DOHH2 (cell line): ENCODE data around the gene DENND5B.

ENCODE experiments used
- H3F3A ChIP-seq: fragments of 200-600 bp; sonication (generic), shearing (Covaris generic); 2 replicates; pipeline ENCODE4 v1.6.0; 2016; ENCODE audit warnings: antibody characterized with exemption, mild to moderate bottlenecking; ENCODE audit not compliant: control insufficient read depth, insufficient read depth
- H3K27ac ChIP-seq: fragments of 200-600 bp; sonication (generic); 2 replicates; pipeline ENCODE4 v1.5.1; 2014; ENCODE audit warnings: low read depth, mild to moderate bottlenecking, low read length, moderate library complexity
- H3K27me3 ChIP-seq: fragments of 200-600 bp; sonication (generic); 2 replicates; pipeline ENCODE4 v1.6.1; 2014; ENCODE audit warnings: mild to moderate bottlenecking, low read length, mixed read lengths; ENCODE audit not compliant: control insufficient read depth
- H3K36me3 ChIP-seq: fragments of 200-600 bp; sonication (generic); 2 replicates; pipeline ENCODE4 v1.6.1; 2014; ENCODE audit warnings: mild to moderate bottlenecking, low read length, moderate library complexity, mixed read lengths; ENCODE audit not compliant: control insufficient read depth
- H3K4me1 ChIP-seq: fragments of 200-600 bp; sonication (generic); 2 replicates; pipeline ENCODE4 v1.6.1; 2014; ENCODE audit warnings: mild to moderate bottlenecking, low read length, mixed read lengths; ENCODE audit not compliant: control insufficient read depth
- H3K4me2 ChIP-seq: fragments of 200-600 bp; sonication (generic); 2 replicates; pipeline ENCODE4 v1.6.0; 2014; ENCODE audit warnings: mild to moderate bottlenecking, low read length, moderate library complexity
- H3K4me3 ChIP-seq: fragments of 200-600 bp; sonication (generic); 2 replicates; pipeline ENCODE4 v1.5.1; 2014; ENCODE audit warnings: mild to moderate bottlenecking, low read length, mixed read lengths
- H3K79me2 ChIP-seq: fragments of 200-600 bp; sonication (generic); 2 replicates; pipeline ENCODE4 v1.6.1; 2014; ENCODE audit warnings: mild to moderate bottlenecking, low read length, mixed read lengths; ENCODE audit not compliant: control insufficient read depth
- H3K9me2 ChIP-seq: fragments of 200-600 bp; sonication (generic); replicated peaks from 2 replicates; pipeline ENCODE4 v1.6.1; 2014; ENCODE audit warnings: mild to moderate bottlenecking, low read length, mixed read lengths; ENCODE audit not compliant: control insufficient read depth
- H3K9me3 ChIP-seq: fragments of 200-600 bp; sonication (generic); 2 replicates; pipeline ENCODE4 v1.6.1; 2014; ENCODE audit warnings: antibody characterized with exemption, low read length, mixed read lengths; ENCODE audit not compliant: control insufficient read depth, insufficient read depth
- H4K20me1 ChIP-seq: fragments of 200-600 bp; sonication (generic); 2 replicates; pipeline ENCODE4 v1.6.0; 2014; ENCODE audit warnings: low read depth, mild to moderate bottlenecking, antibody characterized with exemption, low read length, moderate library complexity; ENCODE audit not compliant: control insufficient read depth, insufficient read depth
- EZH2phosphoT487 ChIP-seq: fragments of 200-600 bp; sonication (generic); IDR thresholded peaks from 2 replicates; pipeline ENCODE4 v1.6.1; 2017; ENCODE audit warnings: borderline replicate concordance, mild to moderate bottlenecking, antibody characterized with exemption, low read length, moderate library complexity, mixed read lengths
- TF ChIP-seq, protein P1 (sequence below): fragments of 200-600 bp; sonication (generic); IDR thresholded peaks from one replicate; pipeline ENCODE4 v1.5.1; 2014; ENCODE audit warnings: antibody characterized with exemption, mild to moderate bottlenecking, low read depth, low read length; ENCODE audit not compliant: poor library complexity, severe bottlenecking

DENND5B gene

GRCh38 chr12:31585271-31585670 is 5.7 kb downstream of the DENND5B start:
- Histone ChIP-seq H3K79me2 (peaks cover 95% of the 10 kb centered on the region), H3K36me3 (peaks cover 8% of the 10 kb centered on the region), H3K9me3 (peaks cover 4% of the 10 kb centered on the region; the same call in 1 of the 2 replicates), H4K20me1 (no peaks in the 10 kb centered on the region), H3F3A (peaks cover 15% of the 10 kb centered on the region), H3K4me3 (no peak overlapping the region), H3K9me2 (no peaks in the 10 kb centered on the region), H3K4me1 (peaks cover 52% of the 10 kb centered on the region), H3K27me3 (no peaks in the 10 kb centered on the region), H3K27ac (no peak overlapping the region), H3K4me2 (no peak overlapping the region)
- TF ChIP-seq, protein P1, sequence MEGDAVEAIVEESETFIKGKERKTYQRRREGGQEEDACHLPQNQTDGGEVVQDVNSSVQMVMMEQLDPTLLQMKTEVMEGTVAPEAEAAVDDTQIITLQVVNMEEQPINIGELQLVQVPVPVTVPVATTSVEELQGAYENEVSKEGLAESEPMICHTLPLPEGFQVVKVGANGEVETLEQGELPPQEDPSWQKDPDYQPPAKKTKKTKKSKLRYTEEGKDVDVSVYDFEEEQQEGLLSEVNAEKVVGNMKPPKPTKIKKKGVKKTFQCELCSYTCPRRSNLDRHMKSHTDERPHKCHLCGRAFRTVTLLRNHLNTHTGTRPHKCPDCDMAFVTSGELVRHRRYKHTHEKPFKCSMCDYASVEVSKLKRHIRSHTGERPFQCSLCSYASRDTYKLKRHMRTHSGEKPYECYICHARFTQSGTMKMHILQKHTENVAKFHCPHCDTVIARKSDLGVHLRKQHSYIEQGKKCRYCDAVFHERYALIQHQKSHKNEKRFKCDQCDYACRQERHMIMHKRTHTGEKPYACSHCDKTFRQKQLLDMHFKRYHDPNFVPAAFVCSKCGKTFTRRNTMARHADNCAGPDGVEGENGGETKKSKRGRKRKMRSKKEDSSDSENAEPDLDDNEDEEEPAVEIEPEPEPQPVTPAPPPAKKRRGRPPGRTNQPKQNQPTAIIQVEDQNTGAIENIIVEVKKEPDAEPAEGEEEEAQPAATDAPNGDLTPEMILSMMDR, result no peak
- TF ChIP-seq EZH2phosphoT487, result no peak

- no peak overlapping the region for H3K27ac ChIP-seq
- no peak overlapping the region for H3K4me3 ChIP-seq
Measured at GRCh38 chr12:31584782-31585181, 6.2 kb downstream of the DENND5B start.

DNA sequence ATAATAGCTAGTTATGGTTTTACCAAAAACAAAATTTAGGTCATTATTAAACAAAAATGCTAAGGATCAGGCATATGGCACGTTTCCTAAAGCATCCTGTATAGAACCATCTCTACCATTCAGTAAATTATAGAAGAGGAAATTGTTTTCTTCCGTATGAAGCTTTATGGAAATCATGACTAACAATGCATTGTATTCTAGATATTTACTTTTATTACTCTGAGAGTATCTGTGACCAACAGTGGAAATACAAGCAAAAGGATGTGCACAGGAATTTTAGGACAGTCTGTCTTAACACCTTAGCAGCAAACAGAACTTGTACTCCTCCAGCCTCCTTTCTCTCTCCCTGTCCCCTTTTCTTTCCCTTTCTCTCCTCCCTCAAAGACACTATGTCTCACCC is 7.1 kb downstream of the DENND5B start:
- H3K79me2 ChIP-seq, result peaks cover 90% of the 10 kb centered on the region

More at GRCh38 chr12:31584782-31585181, 6.2 kb downstream of the DENND5B start:
- H3K36me3 ChIP-seq, result peaks cover 8% of the 10 kb centered on the region
- peaks cover 93% of the 10 kb centered on the region for H3K79me2 ChIP-seq
- TF ChIP-seq EZH2phosphoT487, result no peak
- TF ChIP-seq, protein P1, result no peak
- H3K27me3 ChIP-seq, result no peaks in the 10 kb centered on the region
- H3K9me2 ChIP-seq, result no peaks in the 10 kb centered on the region
- no peaks in the 10 kb centered on the region for H4K20me1 ChIP-seq
- peaks cover 4% of the 10 kb centered on the region; the same call in 1 of the 2 replicates for H3K9me3 ChIP-seq
- H3K4me1 ChIP-seq, result peaks cover 52% of the 10 kb centered on the region
- peaks cover 18% of the 10 kb centered on the region for H3F3A ChIP-seq
- H3K4me2 ChIP-seq, result no peak overlapping the region

More for the DNA sequence above, 7.1 kb downstream of the DENND5B start:
- Histone ChIP-seq H3K9me2 (no peaks in the 10 kb centered on the region), H3K9me3 (peaks cover 4% of the 10 kb centered on the region; the same call in 1 of the 2 replicates), H3F3A (peaks cover 17% of the 10 kb centered on the region), H3K4me3 (no peak overlapping the region), H3K27me3 (no peaks in the 10 kb centered on the region), H3K4me2 (no peak overlapping the region), H4K20me1 (no peaks in the 10 kb centered on the region), H3K4me1 (peaks cover 50% of the 10 kb centered on the region), H3K27ac (no peak overlapping the region), H3K36me3 (peaks cover 8% of the 10 kb centered on the region)
- no peak for TF ChIP-seq EZH2phosphoT487
- TF ChIP-seq, protein P1, result no peak
